Motor neuron (in vitro differentiated cells): Measurements from ENCODE around the gene SLC47A2. TPM values are rescaled to one million over a fixed set of nuclear protein-coding genes. Genes with fewer than 3 reads are reported as not detected.
"Not testable (repeated sequence)": the region's sequence is repeated elsewhere in the genome, so short reads cannot be mapped to it uniquely, and the experiment has no call there.

ENCODE experiments used
- ATAC-seq, 8 experiments: fragments of 200-7000 bp; cut with Tn5 transposase; replicated peaks in 6 of 8; 2 replicates each; pipeline ENCODE4 v1.8.0; 2021; ENCODE audit warnings: mild to moderate bottlenecking in 8 of 8, moderate library complexity in 8 of 8
- H3K27ac ChIP-seq, 2 donors: fragments of 250-450 bp; sonication (Bioruptor Pico); 2 replicates each; pipeline ENCODE4 v1.9.0; 2021; ENCODE audit warnings: antibody characterized with exemption in 2 of 2, mild to moderate bottlenecking in 2 of 2, moderate library complexity in 1 of 2
- H3K4me1 ChIP-seq, 2 donors: fragments of 250-450 bp; sonication (Bioruptor Pico); replicated peaks in 1 of 2; 2 replicates each; pipeline ENCODE4 v1.6.1; 2021; ENCODE audit warnings: antibody characterized with exemption in 2 of 2, mild to moderate bottlenecking in 2 of 2, moderate library complexity in 1 of 2
- H3K4me3 ChIP-seq, 5 donors: fragments of 250-450 bp; sonication (Bioruptor Pico); 2 replicates each; pipeline ENCODE4 v1.9.0; 2021; ENCODE audit warnings: antibody characterized with exemption in 5 of 5, mild to moderate bottlenecking in 5 of 5, moderate library complexity in 4 of 5
- WGBS, 10 experiments: fragments of 450-650 bp; shearing (Covaris generic); methylation state at CpG; one replicate each; pipeline ENCODE4 v1.0.0; 2022; 5-methylcytosine and 5-hydroxymethylcytosine counted together
- in situ Hi-C, 9 experiments: fragments of 400-800 bp; cut with MboI; loops; one replicate each; pipeline ENCODE4 v1.15.0; 2021; ENCODE audit warnings: low sequenced_read_pairs in 9 of 9, low pct_unique_long_range_greater_than_20kb in 2 of 9; ENCODE audit not compliant: unreplicated experiment in 9 of 9
- total RNA-seq, 8 experiments: library from RNA; unstranded; fragments of 300-600 nt; gene quantifications; 2 replicates each; pipeline versions ENCODE4 v1.2.3 to v1.2.4, GENCODE V29; 2022

Gene SLC47A2
- total RNA-seq, 8 experiments from 2014 or later: 0.29 to 2.2 (median 0.60) TPM

GRCh38 chr17:19678581-19679453 lies 37.6 kb downstream of the SLC47A2 start:
- H3K27ac ChIP-seq: no peak overlapping the region
- in situ Hi-C loops: no loop called here
- no peaks in the 10 kb centered on the region for H3K4me1 ChIP-seq
- peak in 3 of 8 experiments; percentile 54 to 91 (median 87) for ATAC-seq
- H3K4me3 ChIP-seq: no peak overlapping the region
- 40 to 100% (median 89%) methylated on average over 1 to 11 of the region's 18 CpGs; no CpG with 5 or more reads in 3 of the 10 experiments for WGBS, 10 experiments

GRCh38 chr17:19677736-19678379 lies 38.5 kb downstream of the SLC47A2 start:
- WGBS, 10 experiments: 40 to 100% (median 96%) methylated on average over 1 to 4 of the region's 5 CpGs; no CpG with 5 or more reads in 2 of the 10 experiments
- in situ Hi-C loops: no loop called here
- ATAC-seq: no peak

GRCh38 chr17:19676896-19677295 lies 39.5 kb downstream of the SLC47A2 start:
- in situ Hi-C loops: no loop called here
- Histone ChIP-seq H3K4me3 (no peak overlapping the region), H3K4me1 (no peaks in the 10 kb centered on the region), H3K27ac (no peak overlapping the region)
- ATAC-seq: no peak
- 75 to 100% (median 96%) methylated on average over 1 to 4 of the region's 4 CpGs; no CpG with 5 or more reads in 3 of the 10 experiments for WGBS, 10 experiments

More at GRCh38 chr17:19677736-19678379, 38.5 kb downstream of the SLC47A2 start:
- H3K27ac ChIP-seq: no peak overlapping the region
- no peak overlapping the region for H3K4me3 ChIP-seq
- H3K4me1 ChIP-seq: no peaks in the 10 kb centered on the region

GRCh38 chr17:19673623-19674022 lies 42.8 kb downstream of the SLC47A2 start:
- ATAC-seq: no peak
- no peak overlapping the region for H3K4me3 ChIP-seq
- H3K4me1 ChIP-seq: peaks cover 0 to 3% of the 10 kb centered on the region in 2 donors
- in situ Hi-C loops: no loop called here
- H3K27ac ChIP-seq: no peak overlapping the region
- 80 to 100% (median 88%) methylated on average over 1 to 2 of the region's 3 CpGs; no CpG with 5 or more reads in 4 of the 10 experiments for WGBS, 10 experiments

GRCh38 chr17:19672009-19672750 lies 44.2 kb downstream of the SLC47A2 start:
- Histone ChIP-seq H3K27ac (no peak overlapping the region), H3K4me3 (no peak overlapping the region), H3K4me1 (peaks cover 0 to 3% of the 10 kb centered on the region in 2 donors)
- peak in 7 of 8 experiments; percentile 23 to 98 (median 57) for ATAC-seq
- in situ Hi-C loops: no loop called here
- WGBS, 10 experiments: 0 to 100% (median 72%) methylated on average over 1 to 5 of the region's 5 CpGs; no CpG with 5 or more reads in 1 of the 10 experiments

GRCh38 chr17:19671433-19671832 lies 45.0 kb downstream of the SLC47A2 start:
- in situ Hi-C loops: no loop called here
- H3K4me3 ChIP-seq: no peak overlapping the region
- WGBS, 10 experiments: 28 to 100% (median 57%) methylated on average over 2 to 4 of the region's 4 CpGs; no CpG with 5 or more reads in 3 of the 10 experiments
- no peak overlapping the region for H3K27ac ChIP-seq
- ATAC-seq: peak in 3 of 8 experiments; percentile 15 to 42 (median 32)
- H3K4me1 ChIP-seq: peaks cover 0 to 3% of the 10 kb centered on the region in 2 donors

GRCh38 chr17:19670908-19671307 lies 45.5 kb downstream of the SLC47A2 start:
- no peak for ATAC-seq
- WGBS, 10 experiments: 71 to 100% (median 80%) methylated on average over 1 of the region's 2 CpGs; no CpG with 5 or more reads in 5 of the 10 experiments
- no peak overlapping the region for H3K27ac ChIP-seq
- peaks cover 0 to 3% of the 10 kb centered on the region in 2 donors for H3K4me1 ChIP-seq
- H3K4me3 ChIP-seq: no peak overlapping the region
- in situ Hi-C loops: no loop called here

GRCh38 chr17:19669680-19670079 lies 46.7 kb downstream of the SLC47A2 start:
- H3K27ac ChIP-seq, ATAC-seq, H3K4me1 ChIP-seq, H3K4me3 ChIP-seq, in situ Hi-C loops: not testable (repeated sequence)
- 80 to 100% (median 95%) methylated on average over 1 to 7 of the region's 7 CpGs; no CpG with 5 or more reads in 1 of the 10 experiments for WGBS, 10 experiments

- ATAC-seq: no peak
- in situ Hi-C loops: no loop called here
- WGBS, 10 experiments: 75 to 100% (median 88%) methylated on average over 1 to 4 of the region's 4 CpGs; no CpG with 5 or more reads in 6 of the 10 experiments
- H3K4me3 ChIP-seq: no peak overlapping the region
- no peak overlapping the region for H3K27ac ChIP-seq
- H3K4me1 ChIP-seq: no peaks in the 10 kb centered on the region
Observed at GRCh38 chr17:19664821-19665181, 51.6 kb downstream of the SLC47A2 start.

GRCh38 chr17:19664136-19664820 lies 52.1 kb downstream of the SLC47A2 start:
- 38 to 87% (median 76%) methylated on average over 1 to 4 of the region's 5 CpGs; no CpG with 5 or more reads in 2 of the 10 experiments for WGBS, 10 experiments
- in situ Hi-C loops: no loop called here
- H3K4me3 ChIP-seq: no peak overlapping the region
- no peaks in the 10 kb centered on the region for H3K4me1 ChIP-seq
- H3K27ac ChIP-seq: no peak overlapping the region
- ATAC-seq: no peak

- in situ Hi-C loops: no loop called here
- no peak overlapping the region for H3K4me3 ChIP-seq
- H3K4me1 ChIP-seq: no peaks in the 10 kb centered on the region
- WGBS, 10 experiments: 61 to 100% (median 96%) methylated on average over 1 to 6 of the region's 6 CpGs; no CpG with 5 or more reads in 1 of the 10 experiments
- ATAC-seq: no peak
- no peak overlapping the region for H3K27ac ChIP-seq
Observed at GRCh38 chr17:19663097-19663496, 53.3 kb downstream of the SLC47A2 start.

- 64 to 100% (median 95%) methylated on average over 1 to 3 of the region's 3 CpGs; no CpG with 5 or more reads in 2 of the 10 experiments for WGBS, 10 experiments
- no peak overlapping the region for H3K27ac ChIP-seq
- no peaks in the 10 kb centered on the region for H3K4me1 ChIP-seq
- H3K4me3 ChIP-seq: no peak overlapping the region
- in situ Hi-C loops: no loop called here
- ATAC-seq: no peak
Observed at GRCh38 chr17:19661121-19661520, 55.3 kb downstream of the SLC47A2 start.
